Adrenal gland (tissue), 12 donors: ENCODE results near the gene PEAR1. TPM values are rescaled to one million over a fixed set of nuclear protein-coding genes. Genes with fewer than 3 reads are reported as not detected.

ENCODE experiments used
- DNase-seq, 7 donors: peaks; one replicate each; pipeline ENCODE4 v3.0.0-alpha.2; 2019 to 2020
- H3K27ac ChIP-seq, 5 donors: fragments of 200-600 bp; sonication (generic) in 4 of 5; 1 replicate in 3 of 5; 2 replicates in 2 of 5; pipeline versions ENCODE4 v1.5.1 to v1.8.0; 2016 to 2020; ENCODE audit warnings: mild to moderate bottlenecking in 1 of 5
- H3K27me3 ChIP-seq: fragments of 200-600 bp; 2 replicates; pipeline ENCODE4 v1.8.0; 2021
- H3K36me3 ChIP-seq, 2 donors: fragments of 200-600 bp; replicated peaks in 1 of 2; 1 replicate in 1 of 2; 2 replicates in 1 of 2; pipeline versions ENCODE4 v1.5.1 to v1.8.0; 2018 to 2022
- H3K4me1 ChIP-seq, 2 donors: fragments of 200-600 bp; replicated peaks in 1 of 2; 1 replicate in 1 of 2; 2 replicates in 1 of 2; pipeline versions ENCODE4 v1.5.1 to v1.8.0; 2018 to 2021
- H3K4me3 ChIP-seq, 4 donors: fragments of 200-600 bp; sonication (generic) in 3 of 4; one replicate each; pipeline ENCODE4 v1.5.1; 2016 to 2018
- H3K9me3 ChIP-seq, 3 donors: fragments of 200-600 bp; sonication (generic) in 1 of 3; replicated peaks in 1 of 3; 1 replicate in 2 of 3; 2 replicates in 1 of 3; pipeline versions ENCODE4 v1.5.1 to v1.8.0; 2016 to 2021
- CTCF ChIP-seq, 6 experiments: fragments of 450-650 bp in 4 of 6; fragments of 200-600 bp in 2 of 6; sonication (generic) in 1 of 6; IDR thresholded peaks; 1 replicate in 5 of 6; 2 replicates in 1 of 6; pipeline versions ENCODE4 v1.5.1 to v1.8.0; 2016 to 2021; ENCODE audit warnings: antibody characterized with exemption in 6 of 6, mild to moderate bottlenecking in 2 of 6, moderate library complexity in 1 of 6
- POLR2A ChIP-seq, 2 donors: fragments of 450-650 bp; IDR thresholded peaks; one replicate each; pipeline ENCODE4 v1.6.1; 2017; ENCODE audit warnings: antibody characterized with exemption in 2 of 2, mild to moderate bottlenecking in 2 of 2, moderate library complexity in 1 of 2
- WGBS, 4 donors: extraction: QIAGEN DNeasy Blood & Tissue Kit in 2 of 4; methylation state at CpG; one replicate each; pipeline versions ENCODE4 v1.1.5 to v1.1.7; 2013 to 2017; 5-methylcytosine and 5-hydroxymethylcytosine counted together
- intact Hi-C, 2 donors: fragments of 100-400 bp; cut with DNase I; formaldehyde crosslinking; loops; one replicate each; pipeline versions ENCODE4 v1.14.1 to v1.15.0; 2022 to 2023
- polyA plus RNA-seq, 3 donors: library from polyadenylated mRNA; stranded (reverse); fragments of 200-250 nt in 2 of 3; fragments of 350-450 nt in 1 of 3; fragmentation: Illumina TruSeq in 1 of 3; extraction: RNeasy Lipid Tissue Mini Kit (QIAGEN cat#74804) in 1 of 3; gene quantifications; one replicate each; pipeline ENCODE4 v1.2.3, GENCODE V29; 2013 to 2014
- total RNA-seq, 9 donors: library from RNA; depleted of rRNA in 4 of 9; stranded (reverse); fragments of >200 nt in 4 of 9; fragments of 120-200 nt in 1 of 9; fragmentation: NEBNext Ultra II Directional in 1 of 9; extraction: Animal tissue kit (Norgen Biotek cat#: 25700) in 1 of 9; gene quantifications; one replicate each; pipeline versions ENCODE4 v1.1.0 to v1.2.4, GENCODE V29; 2013 to 2023
- donor health status: healthy with polysubstance abuse.
- donor health status: Bipolar disorder and iron deficiency.
- donor health status: DM: yes; HTN: yes; CAD: no.
- donor health status: DM: no; HTN: no; CAD: no.
- donor health status: DM: no; HTN: no; CAD: no.
- donor health status: DM: yes; HTN: yes; CAD: no.

The PEAR1 gene
- total and polyA plus RNA-seq, 12 donors = 4.2 to 31.1 (median 10.4) TPM

DNA sequence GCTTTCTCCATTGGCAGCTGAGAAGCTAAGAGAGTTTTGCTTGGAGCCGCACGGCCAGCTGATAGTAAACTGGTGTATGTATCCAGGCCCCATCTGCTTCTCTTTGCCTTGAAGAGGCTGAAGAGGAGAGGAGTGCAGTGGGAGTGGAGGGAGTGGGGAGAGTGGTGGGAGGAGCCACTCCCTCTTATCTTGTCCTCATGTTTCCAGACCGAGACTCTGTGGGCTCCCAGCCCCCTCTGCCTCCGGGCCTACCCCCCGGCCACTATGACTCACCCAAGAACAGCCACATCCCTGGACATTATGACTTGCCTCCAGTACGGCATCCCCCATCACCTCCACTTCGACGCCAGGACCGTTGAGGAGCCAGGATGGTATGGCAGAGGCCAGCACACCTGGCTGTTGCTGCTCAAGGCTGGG, 20.9 kb downstream of the PEAR1 start:
- no peak for TF ChIP-seq POLR2A (IDR thresholded peaks at IDR 0.05)
- no peak for TF ChIP-seq CTCF (IDR thresholded peaks at IDR 0.05)
- H3K27ac ChIP-seq = no peak overlapping the region
- no peaks in the 10 kb centered on the region for H3K9me3 ChIP-seq
- intact Hi-C loops = no loop called here
- DNase-seq = no peak
- H3K4me3 ChIP-seq = no peak overlapping the region
- H3K27me3 ChIP-seq = peaks cover 4% of the 10 kb centered on the region
- no peaks in the 10 kb centered on the region for H3K4me1 ChIP-seq
- peaks cover 0 to 9% of the 10 kb centered on the region in 2 donors for H3K36me3 ChIP-seq
- WGBS, 4 donors = 48 to 80% (median 70%) methylated on average over 6 to 9 of the region's 9 CpGs

DNA sequence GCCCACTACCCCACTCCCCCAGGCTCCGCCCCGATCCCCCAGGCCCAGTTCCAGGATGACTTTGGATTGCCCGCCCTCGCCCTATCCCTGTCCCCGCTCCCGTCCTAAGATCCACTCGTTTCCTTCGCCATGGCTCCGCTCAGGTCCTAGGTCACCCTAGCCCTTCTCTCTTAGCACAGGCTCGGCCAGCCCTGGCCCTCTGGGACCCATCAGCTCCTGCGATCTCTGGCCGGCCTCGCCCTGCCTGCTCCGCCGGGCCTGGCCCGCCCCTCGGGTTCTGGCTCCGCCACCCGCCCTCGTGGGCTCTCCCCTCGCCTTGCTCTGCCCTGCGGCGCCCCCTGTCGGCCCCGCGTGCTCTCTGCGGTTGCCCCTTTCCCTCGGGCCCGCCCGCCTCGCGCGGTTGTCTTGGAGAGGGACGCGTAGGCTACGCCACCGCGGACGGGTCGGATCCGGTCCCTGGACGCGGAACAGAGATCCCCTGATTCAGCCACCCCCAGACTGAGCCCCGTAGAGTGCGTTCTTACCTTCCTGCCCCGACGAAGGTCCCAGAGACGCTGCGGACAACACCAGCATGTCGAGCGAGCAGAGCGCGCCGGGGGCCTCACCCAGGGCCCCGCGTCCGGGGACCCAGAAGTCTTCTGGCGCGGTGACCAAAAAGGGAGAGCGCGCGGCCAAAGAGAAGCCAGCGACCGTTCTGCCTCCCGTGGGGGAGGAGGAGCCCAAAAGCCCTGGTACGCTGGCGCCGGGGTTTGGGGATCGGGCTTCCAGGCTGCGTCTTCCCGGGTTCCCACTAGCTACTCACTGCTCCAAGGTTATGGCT, 26.9 kb downstream of the PEAR1 start, which contains the start of gene LRRC71:
LRRC71 (plus strand) TSS at position 400 of the 820 bp plus-strand sequence; CDS start at position 572, 172 bp downstream.
- peaks cover 44% of the 10 kb centered on the region for H3K27me3 ChIP-seq
- 7 to 13% (median 11%) methylated on average over 31 to 71 of the region's 71 CpGs for WGBS, 4 donors
- H3K4me1 ChIP-seq = peaks cover 0 to 8% of the 10 kb centered on the region in 2 donors
- TF ChIP-seq POLR2A (IDR thresholded peaks at IDR 0.05) = no peak
- peak; percentile 54 to 91 (median 78) for TF ChIP-seq CTCF (IDR thresholded peaks at IDR 0.05)
- no peak within 1 kb of the TSS for H3K4me3 ChIP-seq
- intact Hi-C loops = loop anchor here in 1 of 2 donors (10.0 kb wide), 1 partner anchor 154 kb away; no protein-coding TSS in a partner anchor
- H3K9me3 ChIP-seq = no peaks in the 10 kb centered on the region
- peak; percentile 64 to 89 (median 80) for DNase-seq
- peak within 1 kb of the TSS in 1 of 5 donors; percentile 36 for H3K27ac ChIP-seq
- H3K36me3 ChIP-seq = peaks cover 0 to under 1% of the 10 kb centered on the region in 2 donors

DNA sequence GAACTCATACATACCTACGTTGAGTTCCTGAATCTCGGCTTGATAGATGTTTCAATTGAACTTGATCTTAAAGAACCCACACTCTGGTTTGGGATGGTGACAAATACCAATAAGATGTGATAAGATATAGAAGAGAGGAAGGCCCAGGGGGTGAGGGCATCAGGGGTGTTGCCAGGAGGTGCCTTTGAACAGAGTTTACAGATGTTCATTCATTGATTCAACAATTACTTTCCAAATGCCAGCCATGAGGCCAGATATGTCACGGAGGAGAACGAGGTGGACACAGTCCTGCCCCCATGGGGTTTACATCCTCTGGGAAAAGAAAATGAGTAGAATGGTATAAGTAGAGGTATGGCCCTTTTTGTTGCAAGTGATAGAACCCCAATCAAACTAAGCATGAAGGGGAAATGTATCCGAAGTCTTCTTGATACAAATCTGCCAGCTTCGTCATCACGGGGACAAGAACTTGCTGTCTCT, 27.6 kb downstream of the PEAR1 start:
- WGBS, 4 donors = 63 to 70% (median 67%) methylated on average over 7 of the region's 7 CpGs

More for the DNA sequence above, 27.6 kb downstream of the PEAR1 start:
- intact Hi-C loops = loop anchor here in 1 of 2 donors (10.0 kb wide), 1 partner anchor 154 kb away; no protein-coding TSS in a partner anchor
- Histone ChIP-seq H3K4me1 (peaks cover 0 to 8% of the 10 kb centered on the region in 2 donors), H3K4me3 (no peak overlapping the region), H3K27me3 (peaks cover 46% of the 10 kb centered on the region), H3K36me3 (no peaks in the 10 kb centered on the region), H3K27ac (no peak overlapping the region), H3K9me3 (no peaks in the 10 kb centered on the region)
- no peak for DNase-seq
- TF ChIP-seq CTCF (IDR thresholded peaks at IDR 0.05) (no peak), POLR2A (IDR thresholded peaks at IDR 0.05) (no peak)
